Progenitor cell of endocrine pancreas (in vitro differentiated cells): Measurements from ENCODE around the gene SELENOI. TPM values are rescaled to one million over a fixed set of nuclear protein-coding genes. Genes with fewer than 3 reads are reported as not detected.

Experiments
- DNase-seq: peaks from one replicate; pipeline ENCODE4 v3.0.0; 2021; ENCODE audit warnings: low spot score; ENCODE audit not compliant: unreplicated experiment
- H3K27ac Mint-ChIP-seq: 2 replicates; pipeline ENCODE4 v1.8.0; 2021; ENCODE audit warnings: mild to moderate bottlenecking, moderate library complexity, mixed read lengths
- H3K27me3 Mint-ChIP-seq: 2 replicates; pipeline ENCODE4 v1.8.0; 2021; ENCODE audit warnings: mixed read lengths
- H3K36me3 Mint-ChIP-seq: 2 replicates; pipeline ENCODE4 v1.8.0; 2022; ENCODE audit warnings: mixed read lengths; ENCODE audit not compliant: insufficient read depth
- H3K4me1 Mint-ChIP-seq: 2 replicates; pipeline ENCODE4 v1.8.0; 2021; ENCODE audit warnings: low read depth, mixed read lengths
- H3K4me3 Mint-ChIP-seq: 2 replicates; pipeline ENCODE4 v1.8.0; 2021; ENCODE audit warnings: low read depth, mild to moderate bottlenecking, moderate library complexity, mixed read lengths
- H3K9me3 Mint-ChIP-seq: 2 replicates; pipeline ENCODE4 v1.8.0; 2021; ENCODE audit warnings: low read depth, mixed read lengths
- CTCF ChIP-seq: fragments of 200-600 bp; sonication (generic); IDR thresholded peaks from one replicate; pipeline ENCODE4 v1.5.0; 2021; ENCODE audit warnings: antibody characterized with exemption, mild to moderate bottlenecking; ENCODE audit not compliant: unreplicated experiment
- total RNA-seq: library from RNA; stranded (reverse); gene quantifications from 2 replicates; pipeline ENCODE4 v1.2.1, GENCODE V29; 2021

The SELENOI gene
- total RNA-seq, 1 donor from 2014 or later: 46.2 TPM

- TF ChIP-seq CTCF: no peak
- Mint-ChIP-seq H3K27me3 (no peaks in the 10 kb centered on the region), H3K36me3 (peaks cover 33% of the 10 kb centered on the region), H3K4me1 (peaks cover 8% of the 10 kb centered on the region), H3K27ac (peak overlapping the region; percentile 17), H3K4me3 (no peak overlapping the region), H3K9me3 (no peaks in the 10 kb centered on the region)
- no peak for DNase-seq
These were observed 30.9 kb downstream of the SELENOI start for GRCh38 chr2:26376799-26377198.

- no peaks in the 10 kb centered on the region for H3K9me3 Mint-ChIP-seq
- no peak overlapping the region for H3K27ac Mint-ChIP-seq
- H3K4me1 Mint-ChIP-seq: peaks cover 8% of the 10 kb centered on the region
- peaks cover 26% of the 10 kb centered on the region for H3K36me3 Mint-ChIP-seq
- TF ChIP-seq CTCF: no peak
- no peak overlapping the region for H3K4me3 Mint-ChIP-seq
- H3K27me3 Mint-ChIP-seq: no peaks in the 10 kb centered on the region
- no peak for DNase-seq
These were observed 34.3 kb downstream of the SELENOI start for GRCh38 chr2:26380281-26380680.

GRCh38 chr2:26382564-26382963 is 36.6 kb downstream of the SELENOI start:
- Mint-ChIP-seq H3K4me1 (no peaks in the 10 kb centered on the region), H3K4me3 (no peak overlapping the region), H3K27ac (no peak overlapping the region), H3K27me3 (no peaks in the 10 kb centered on the region), H3K9me3 (no peaks in the 10 kb centered on the region), H3K36me3 (peaks cover 19% of the 10 kb centered on the region)
- TF ChIP-seq CTCF: no peak
- no peak for DNase-seq

GRCh38 chr2:26384183-26384582 is 38.2 kb downstream of the SELENOI start:
- H3K27me3 Mint-ChIP-seq: no peaks in the 10 kb centered on the region
- no peak for TF ChIP-seq CTCF
- DNase-seq: no peak
- H3K9me3 Mint-ChIP-seq: no peaks in the 10 kb centered on the region
- H3K4me3 Mint-ChIP-seq: no peak overlapping the region
- no peak overlapping the region for H3K27ac Mint-ChIP-seq
- no peaks in the 10 kb centered on the region for H3K4me1 Mint-ChIP-seq
- peaks cover 13% of the 10 kb centered on the region for H3K36me3 Mint-ChIP-seq

GRCh38 chr2:26384597-26384996 is 38.7 kb downstream of the SELENOI start:
- no peak overlapping the region for H3K4me3 Mint-ChIP-seq
- no peak overlapping the region for H3K27ac Mint-ChIP-seq
- no peak for TF ChIP-seq CTCF
- H3K27me3 Mint-ChIP-seq: no peaks in the 10 kb centered on the region
- H3K4me1 Mint-ChIP-seq: no peaks in the 10 kb centered on the region
- no peak for DNase-seq
- peaks cover 13% of the 10 kb centered on the region for H3K36me3 Mint-ChIP-seq
- no peaks in the 10 kb centered on the region for H3K9me3 Mint-ChIP-seq
